H9 (cell line): ENCODE results near the gene SASH3. TPM values are rescaled to one million over a fixed set of nuclear protein-coding genes. Genes with fewer than 3 reads are reported as not detected.

Experiments used
- DNase-seq: peaks from one replicate; pipeline ENCODE4 v3.0.0-alpha.2; 2017
- H2AFZ ChIP-seq: one replicate; pipeline ENCODE4 v1.6.1; 2013; ENCODE audit warnings: mild to moderate bottlenecking, low read length, control low read depth, moderate library complexity
- H2AK5ac ChIP-seq: 2 replicates; pipeline ENCODE4 v1.6.1; 2013; ENCODE audit warnings: low read length, control low read depth, mixed read lengths; ENCODE audit not compliant: insufficient read length
- H2BK120ac ChIP-seq: one replicate; pipeline ENCODE4 v1.6.1; 2013; ENCODE audit warnings: low read depth, mild to moderate bottlenecking, low read length, control low read depth, inconsistent platforms; ENCODE audit not compliant: poor library complexity, severe bottlenecking
- H2BK12ac ChIP-seq: 2 replicates; pipeline ENCODE4 v1.6.1; 2013; ENCODE audit warnings: low read length, control low read depth, mixed read lengths, low read depth; ENCODE audit not compliant: insufficient read length
- H2BK15ac ChIP-seq: 2 replicates; pipeline ENCODE4 v1.6.1; 2013; ENCODE audit warnings: low read depth, low read length, control low read depth
- H2BK20ac ChIP-seq: one replicate; pipeline ENCODE4 v1.6.1; 2013; ENCODE audit warnings: low read depth, mild to moderate bottlenecking, low read length, control low read depth, inconsistent platforms; ENCODE audit not compliant: poor library complexity, severe bottlenecking
- H2BK5ac ChIP-seq: 2 replicates; pipeline ENCODE4 v1.6.1; 2013; ENCODE audit warnings: low read length, control low read depth, mixed read lengths; ENCODE audit not compliant: insufficient read length
- H3K14ac ChIP-seq: 2 replicates; pipeline ENCODE4 v1.6.1; 2013; ENCODE audit warnings: low read length, control low read depth; ENCODE audit not compliant: insufficient read depth
- H3K18ac ChIP-seq: 2 replicates; pipeline ENCODE4 v1.6.1; 2013; ENCODE audit warnings: low read depth, mild to moderate bottlenecking, mixed read lengths, low read length, control low read depth; ENCODE audit not compliant: insufficient read length
- H3K23ac ChIP-seq: 2 replicates; pipeline ENCODE4 v1.6.1; 2013; ENCODE audit warnings: low read length, control low read depth, mixed read lengths, low read depth; ENCODE audit not compliant: insufficient read length
- H3K23me2 ChIP-seq: 2 replicates; pipeline ENCODE4 v1.6.1; 2013; ENCODE audit warnings: low read depth, mild to moderate bottlenecking, mixed read lengths, low read length, control low read depth; ENCODE audit not compliant: insufficient read length, poor library complexity, severe bottlenecking
- H3K27ac ChIP-seq: 2 replicates; pipeline ENCODE4 v1.5.1; 2013; ENCODE audit warnings: low read length, control low read depth, mixed read lengths, low read depth; ENCODE audit not compliant: insufficient read length
- H3K27me3 ChIP-seq: 2 replicates; pipeline ENCODE4 v1.6.1; 2013; ENCODE audit warnings: low read length, control low read depth, inconsistent platforms; ENCODE audit not compliant: insufficient read depth
- H3K4ac ChIP-seq: 2 replicates; pipeline ENCODE4 v1.6.1; 2013; ENCODE audit warnings: low read depth, mild to moderate bottlenecking, control low read depth, inconsistent platforms, low read length, moderate library complexity
- H3K4me1 ChIP-seq: 2 replicates; pipeline ENCODE4 v1.6.1; 2013; ENCODE audit warnings: low read length, control low read depth, inconsistent platforms; ENCODE audit not compliant: insufficient read depth
- H3K4me2 ChIP-seq: 2 replicates; pipeline ENCODE4 v1.6.1; 2013; ENCODE audit warnings: low read length, control low read depth, mixed read lengths; ENCODE audit not compliant: insufficient read length, insufficient read depth
- H3K56ac ChIP-seq: 2 replicates; pipeline ENCODE4 v1.6.1; 2013; ENCODE audit warnings: low read depth, mild to moderate bottlenecking, mixed read lengths, low read length, control low read depth; ENCODE audit not compliant: insufficient read length
- H3K79me1 ChIP-seq: 2 replicates; pipeline ENCODE4 v1.6.1; 2013; ENCODE audit warnings: low read depth, mild to moderate bottlenecking, moderate library complexity, low read length, control low read depth, inconsistent platforms; ENCODE audit not compliant: insufficient read depth, poor library complexity, severe bottlenecking
- H3K79me2 ChIP-seq: 2 replicates; pipeline ENCODE4 v1.6.1; 2013; ENCODE audit warnings: low read length, control low read depth, inconsistent platforms; ENCODE audit not compliant: insufficient read depth
- H3K9ac ChIP-seq: 2 replicates; pipeline ENCODE4 v1.6.1; 2013; ENCODE audit warnings: low read length, control low read depth, mixed read lengths; ENCODE audit not compliant: insufficient read length; ENCODE audit errors: extremely low read depth
- H3K9me3 ChIP-seq: one replicate; pipeline ENCODE4 v1.6.1; 2013; ENCODE audit warnings: low read depth, low read length, inconsistent platforms; ENCODE audit not compliant: control insufficient read depth
- H3T11ph ChIP-seq: one replicate; pipeline ENCODE4 v1.6.1; 2013; ENCODE audit warnings: mild to moderate bottlenecking, low read length, control low read depth, inconsistent platforms
- H4K20me1 ChIP-seq: one replicate; pipeline ENCODE4 v1.6.1; 2013; ENCODE audit not compliant: control insufficient read depth, insufficient read length, insufficient read depth
- H4K5ac ChIP-seq: 2 replicates; pipeline ENCODE4 v1.6.1; 2013; ENCODE audit warnings: low read depth, mild to moderate bottlenecking, mixed read lengths, low read length, control low read depth; ENCODE audit not compliant: insufficient read length
- H4K8ac ChIP-seq: replicated peaks from 2 replicates; pipeline ENCODE4 v1.6.1; 2013; ENCODE audit warnings: low read length, control low read depth, mixed read lengths, low read depth; ENCODE audit not compliant: insufficient read length
- H4K91ac ChIP-seq: 2 replicates; pipeline ENCODE4 v1.6.1; 2013; ENCODE audit warnings: low read depth, mild to moderate bottlenecking, moderate library complexity, mixed read lengths, low read length, control low read depth; ENCODE audit not compliant: insufficient read length
- H3K27ac Mint-ChIP-seq, 3 experiments: 2 replicates in 2 of 3; 3 replicates in 1 of 3; pipeline ENCODE4 v1.8.0; 2020 to 2021; ENCODE audit warnings: mixed read lengths in 3 of 3, mild to moderate bottlenecking in 1 of 3, moderate library complexity in 1 of 3
- H3K27me3 Mint-ChIP-seq: 2 replicates; pipeline ENCODE4 v1.8.0; 2021; ENCODE audit warnings: low read depth, mild to moderate bottlenecking, moderate library complexity, mixed read lengths
- H3K36me3 Mint-ChIP-seq, 3 experiments: 2 replicates in 2 of 3; 3 replicates in 1 of 3; pipeline ENCODE4 v1.8.0; 2020 to 2021; ENCODE audit warnings: low read depth in 3 of 3, mixed read lengths in 3 of 3; ENCODE audit not compliant: insufficient read depth in 1 of 3
- H3K4me1 Mint-ChIP-seq, 2 experiments: 2 replicates each; pipeline ENCODE4 v1.8.0; 2020; ENCODE audit warnings: mixed read lengths in 2 of 2
- H3K4me3 Mint-ChIP-seq, 2 experiments: 2 replicates in 1 of 2; 3 replicates in 1 of 2; pipeline ENCODE4 v1.8.0; 2020 to 2021; ENCODE audit warnings: mild to moderate bottlenecking in 2 of 2, mixed read lengths in 2 of 2, moderate library complexity in 1 of 2
- H3K9me3 Mint-ChIP-seq, 2 experiments: 2 replicates in 1 of 2; 3 replicates in 1 of 2; pipeline ENCODE4 v1.8.0; 2020; ENCODE audit warnings: mild to moderate bottlenecking in 2 of 2, mixed read lengths in 2 of 2, moderate library complexity in 1 of 2
- WGBS: extraction: QIAGEN DNeasy Blood & Tissue Kit; methylation state at CpG from one replicate; pipeline ENCODE4 v1.1.7; 2013; ENCODE audit warnings: missing lambda C conversion rate, low lambda C conversion rate, mixed read lengths; ENCODE audit not compliant: insufficient read length; ENCODE audit errors: extremely low coverage; 5-methylcytosine and 5-hydroxymethylcytosine counted together
- total RNA-seq: library from RNA; stranded (reverse); gene quantifications from 2 replicates; pipeline ENCODE4 v1.2.1, GENCODE V29; 2021
- TF ChIP-seq, protein P1 (sequence below): fragments of 200-600 bp; sonication (generic); conservative IDR thresholded peaks from 3 replicates; pipeline ENCODE4 v1.8.0; 2021; ENCODE audit warnings: antibody characterized with exemption, mild to moderate bottlenecking

SASH3 gene
- total RNA-seq, 1 experiment from 2014 or later = not detected

DNA sequence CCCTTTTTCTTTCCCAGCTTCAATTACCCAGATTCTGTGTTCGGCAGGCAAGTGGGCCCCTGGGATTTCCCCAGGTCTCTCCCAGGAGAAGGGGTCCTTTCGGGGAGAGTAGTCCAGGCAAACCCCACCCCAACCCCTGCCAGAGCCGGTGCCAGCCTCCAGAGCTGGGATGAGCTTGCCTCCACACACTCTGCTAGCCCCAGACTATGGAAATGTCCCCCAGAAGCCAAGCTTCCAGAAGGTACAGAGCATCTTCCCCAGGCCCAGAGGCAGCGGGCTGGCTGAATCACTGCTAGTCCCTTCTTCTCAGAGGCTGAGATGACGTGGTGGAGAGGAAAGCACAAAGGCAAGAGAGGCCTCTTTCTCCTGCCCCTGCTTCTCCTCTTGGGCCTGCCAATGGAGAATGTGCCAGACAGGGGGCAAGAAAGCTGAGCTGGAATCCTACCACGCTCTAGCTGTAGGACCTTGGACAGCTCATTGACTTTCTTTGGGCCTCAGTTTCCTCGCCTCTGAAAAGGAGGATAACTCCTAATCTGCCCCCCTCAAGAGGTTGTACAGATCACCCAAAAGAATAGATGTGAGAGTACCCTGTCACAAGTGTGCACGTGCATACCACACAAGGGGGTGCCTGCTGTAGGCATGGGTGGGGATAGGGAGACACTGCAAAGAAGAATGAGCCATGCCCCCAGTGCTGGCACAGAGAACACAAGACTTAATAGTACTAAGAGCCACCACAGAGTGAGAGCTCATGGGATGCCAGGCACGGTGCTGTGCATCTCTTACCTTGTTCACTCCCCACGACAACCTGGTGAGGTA is 2.1 kb downstream of the SASH3 start:
- H3K36me3 Mint-ChIP-seq = no peaks in the 10 kb centered on the region; a peak in 1 of 7 replicates
- no peak overlapping the region for H4K91ac ChIP-seq
- no peaks in the 10 kb centered on the region for H4K20me1 ChIP-seq
- no peak overlapping the region for H2BK120ac ChIP-seq
- no peaks in the 10 kb centered on the region for H3K27me3 ChIP-seq
- H3K4ac ChIP-seq = no peak overlapping the region
- H3K14ac ChIP-seq = no peak overlapping the region
- no peaks in the 10 kb centered on the region for H3K9me3 ChIP-seq
- no peak overlapping the region for H3K56ac ChIP-seq
- H3K27ac ChIP-seq = no peak overlapping the region
- H2AFZ ChIP-seq = no peak overlapping the region
- H4K5ac ChIP-seq = no peak overlapping the region
- no peak overlapping the region for H2BK20ac ChIP-seq
- H3K79me1 ChIP-seq = no peaks in the 10 kb centered on the region
- no peaks in the 10 kb centered on the region for H3K79me2 ChIP-seq
- no peak overlapping the region for H4K8ac ChIP-seq
- H3K23me2 ChIP-seq = no peaks in the 10 kb centered on the region
- no peak overlapping the region for H2AK5ac ChIP-seq
- no CpG with 5 or more reads among the region's 10 CpGs for WGBS
- DNase-seq = no peak
- H3K4me1 ChIP-seq = no peaks in the 10 kb centered on the region; the same call in 1 of the 2 replicates
- H2BK15ac ChIP-seq = no peak overlapping the region
- H3K18ac ChIP-seq = no peak overlapping the region
- peaks cover 0 to under 1% of the 10 kb centered on the region in 2 experiments; a peak in 2 of 4 replicates for H3K4me1 Mint-ChIP-seq
- H3K4me3 Mint-ChIP-seq = no peak overlapping the region
- H3K9ac ChIP-seq = no peak overlapping the region
- H3T11ph ChIP-seq = no peak overlapping the region
- H2BK5ac ChIP-seq = no peak overlapping the region
- TF ChIP-seq, protein P1, sequence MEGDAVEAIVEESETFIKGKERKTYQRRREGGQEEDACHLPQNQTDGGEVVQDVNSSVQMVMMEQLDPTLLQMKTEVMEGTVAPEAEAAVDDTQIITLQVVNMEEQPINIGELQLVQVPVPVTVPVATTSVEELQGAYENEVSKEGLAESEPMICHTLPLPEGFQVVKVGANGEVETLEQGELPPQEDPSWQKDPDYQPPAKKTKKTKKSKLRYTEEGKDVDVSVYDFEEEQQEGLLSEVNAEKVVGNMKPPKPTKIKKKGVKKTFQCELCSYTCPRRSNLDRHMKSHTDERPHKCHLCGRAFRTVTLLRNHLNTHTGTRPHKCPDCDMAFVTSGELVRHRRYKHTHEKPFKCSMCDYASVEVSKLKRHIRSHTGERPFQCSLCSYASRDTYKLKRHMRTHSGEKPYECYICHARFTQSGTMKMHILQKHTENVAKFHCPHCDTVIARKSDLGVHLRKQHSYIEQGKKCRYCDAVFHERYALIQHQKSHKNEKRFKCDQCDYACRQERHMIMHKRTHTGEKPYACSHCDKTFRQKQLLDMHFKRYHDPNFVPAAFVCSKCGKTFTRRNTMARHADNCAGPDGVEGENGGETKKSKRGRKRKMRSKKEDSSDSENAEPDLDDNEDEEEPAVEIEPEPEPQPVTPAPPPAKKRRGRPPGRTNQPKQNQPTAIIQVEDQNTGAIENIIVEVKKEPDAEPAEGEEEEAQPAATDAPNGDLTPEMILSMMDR = no peak
- H2BK12ac ChIP-seq = no peak overlapping the region
- peaks cover 0 to 47% of the 10 kb centered on the region in 2 experiments; a peak in 2 of 5 replicates for H3K9me3 Mint-ChIP-seq
- no peak overlapping the region for H3K4me2 ChIP-seq
- H3K23ac ChIP-seq = no peak overlapping the region
- H3K27ac Mint-ChIP-seq = no peak overlapping the region
- peaks cover 14% of the 10 kb centered on the region for H3K27me3 Mint-ChIP-seq
